Activated CD8-positive, alpha-beta memory T cell treated with anti-CD3 and anti-CD28 coated beads, Interleukin-2, amount 50 U/mL, for 1 hour (primary cell): ENCODE results near the gene CLCN7.

Source experiments
- DNase-seq: peaks from one replicate; pipeline ENCODE4 v3.0.0-alpha.2; 2020; ENCODE audit errors: extremely low read depth

CLCN7 gene, protein sequence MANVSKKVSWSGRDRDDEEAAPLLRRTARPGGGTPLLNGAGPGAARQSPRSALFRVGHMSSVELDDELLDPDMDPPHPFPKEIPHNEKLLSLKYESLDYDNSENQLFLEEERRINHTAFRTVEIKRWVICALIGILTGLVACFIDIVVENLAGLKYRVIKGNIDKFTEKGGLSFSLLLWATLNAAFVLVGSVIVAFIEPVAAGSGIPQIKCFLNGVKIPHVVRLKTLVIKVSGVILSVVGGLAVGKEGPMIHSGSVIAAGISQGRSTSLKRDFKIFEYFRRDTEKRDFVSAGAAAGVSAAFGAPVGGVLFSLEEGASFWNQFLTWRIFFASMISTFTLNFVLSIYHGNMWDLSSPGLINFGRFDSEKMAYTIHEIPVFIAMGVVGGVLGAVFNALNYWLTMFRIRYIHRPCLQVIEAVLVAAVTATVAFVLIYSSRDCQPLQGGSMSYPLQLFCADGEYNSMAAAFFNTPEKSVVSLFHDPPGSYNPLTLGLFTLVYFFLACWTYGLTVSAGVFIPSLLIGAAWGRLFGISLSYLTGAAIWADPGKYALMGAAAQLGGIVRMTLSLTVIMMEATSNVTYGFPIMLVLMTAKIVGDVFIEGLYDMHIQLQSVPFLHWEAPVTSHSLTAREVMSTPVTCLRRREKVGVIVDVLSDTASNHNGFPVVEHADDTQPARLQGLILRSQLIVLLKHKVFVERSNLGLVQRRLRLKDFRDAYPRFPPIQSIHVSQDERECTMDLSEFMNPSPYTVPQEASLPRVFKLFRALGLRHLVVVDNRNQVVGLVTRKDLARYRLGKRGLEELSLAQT

DNA sequence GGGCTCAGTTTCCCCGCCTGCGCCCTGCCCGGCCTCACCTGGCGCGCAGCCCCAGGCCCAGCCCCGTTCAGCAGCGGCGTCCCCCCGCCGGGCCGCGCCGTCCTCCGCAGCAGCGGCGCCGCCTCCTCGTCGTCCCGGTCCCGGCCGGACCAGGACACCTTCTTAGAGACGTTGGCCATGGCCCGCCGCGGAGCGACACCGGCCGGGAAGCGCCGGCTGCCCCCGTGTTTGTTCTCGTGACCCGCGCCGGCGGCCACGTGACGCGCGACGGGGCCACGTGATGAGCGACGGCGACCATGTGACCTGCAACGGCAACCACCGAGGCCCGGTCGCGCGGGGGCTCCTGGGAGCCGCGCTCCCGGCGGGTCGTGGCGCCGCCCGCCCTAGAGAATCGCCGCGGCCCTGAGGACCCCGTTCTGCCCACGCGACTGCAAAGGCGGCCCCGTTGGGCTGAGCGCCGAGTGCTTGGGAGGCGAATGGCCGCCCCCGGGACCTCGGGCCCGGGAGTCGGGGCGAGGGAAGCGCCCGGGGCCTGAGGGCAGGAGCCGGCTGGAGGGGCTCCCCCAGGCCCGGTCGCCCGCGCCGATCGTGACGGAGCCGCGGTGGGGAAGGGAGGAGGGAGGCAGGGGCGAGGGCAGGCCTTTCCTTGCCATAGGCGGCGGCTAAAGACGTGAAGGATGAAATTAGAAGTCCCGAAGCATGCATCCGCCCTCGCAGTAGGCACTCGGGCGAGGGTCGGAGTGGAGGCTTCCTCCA, at the start of gene CLCN7:
Gene CLCN7 (minus strand): TSS at position 233 of the 756 bp plus-strand sequence. CDS start 54 bp downstream, at position 179.
- peak; percentile 28 for DNase-seq

DNA sequence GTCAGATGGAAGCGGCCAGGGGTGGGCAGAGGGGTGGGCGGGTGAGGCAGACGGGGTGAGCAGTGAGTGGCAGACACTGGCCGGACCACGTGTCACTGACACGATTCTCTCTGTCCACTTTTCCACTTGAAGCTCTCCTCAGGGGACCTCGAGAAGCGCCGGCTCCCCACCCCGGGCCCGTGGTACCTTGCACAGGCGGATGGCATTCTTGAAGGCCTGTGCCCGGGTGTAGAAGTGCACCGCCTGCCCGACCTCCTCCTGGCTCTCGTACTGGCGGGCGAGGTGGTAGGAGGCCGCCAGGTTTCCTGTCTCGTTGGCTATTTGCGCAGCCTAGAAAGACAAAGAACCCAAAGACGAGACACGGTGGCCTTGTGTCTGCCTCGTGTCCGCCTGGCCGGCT, 49.5 kb upstream of the CLCN7 start:
- no peak for DNase-seq

DNA sequence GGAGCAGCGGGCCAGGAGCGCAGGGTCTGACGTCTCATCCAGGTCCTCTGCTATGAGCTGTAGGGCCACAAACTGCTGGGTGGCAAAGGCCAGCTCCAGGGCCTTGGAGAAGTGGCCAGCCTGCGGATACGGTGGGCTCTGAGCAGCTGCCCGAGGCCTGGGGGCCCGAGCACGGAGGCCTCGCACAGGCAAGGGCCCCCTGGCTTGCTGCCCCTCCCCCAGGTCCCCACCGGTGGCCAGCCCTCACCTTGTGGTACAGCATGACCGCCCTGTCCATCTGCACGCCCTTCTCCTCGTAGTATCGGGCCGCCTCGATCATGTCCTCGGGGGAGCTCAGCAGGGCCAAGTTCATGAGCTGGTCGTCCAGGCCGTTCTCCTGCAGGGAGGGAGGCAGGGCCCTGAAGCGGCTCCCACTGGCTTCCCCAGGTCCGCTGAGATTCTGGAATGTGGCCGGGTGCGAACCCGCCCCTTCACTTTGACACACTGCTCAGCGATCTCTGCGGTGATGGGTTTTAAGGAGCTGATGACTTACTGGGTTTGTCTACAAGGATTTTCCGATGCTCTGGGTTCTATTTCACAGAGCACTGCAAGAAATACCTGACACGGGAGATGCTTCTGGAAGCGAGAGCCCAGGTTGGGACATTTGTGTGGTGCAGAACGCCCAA, 48.9 kb upstream of the CLCN7 start:
- no peak for DNase-seq

DNA sequence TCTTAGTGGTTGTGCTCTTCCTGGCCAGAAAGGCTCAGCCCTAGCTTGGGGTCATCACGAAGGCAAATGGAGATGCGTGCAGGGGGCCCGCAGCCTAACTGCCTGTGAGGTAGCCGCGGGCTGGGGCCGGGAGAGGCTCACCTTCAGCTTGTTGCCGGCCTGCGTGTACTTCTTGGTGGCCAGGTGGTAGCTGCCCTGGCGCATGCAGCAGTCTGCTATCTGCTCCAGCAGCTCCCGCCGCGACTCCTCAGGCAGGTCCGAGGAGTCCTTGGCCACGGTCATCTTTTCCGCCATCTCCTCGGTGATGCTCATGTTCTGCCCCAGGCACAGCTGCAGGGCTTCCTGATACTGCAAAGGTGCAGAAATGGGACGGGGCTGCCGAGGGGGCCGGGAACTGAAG, 45.6 kb upstream of the CLCN7 start:
- no peak for DNase-seq

DNA sequence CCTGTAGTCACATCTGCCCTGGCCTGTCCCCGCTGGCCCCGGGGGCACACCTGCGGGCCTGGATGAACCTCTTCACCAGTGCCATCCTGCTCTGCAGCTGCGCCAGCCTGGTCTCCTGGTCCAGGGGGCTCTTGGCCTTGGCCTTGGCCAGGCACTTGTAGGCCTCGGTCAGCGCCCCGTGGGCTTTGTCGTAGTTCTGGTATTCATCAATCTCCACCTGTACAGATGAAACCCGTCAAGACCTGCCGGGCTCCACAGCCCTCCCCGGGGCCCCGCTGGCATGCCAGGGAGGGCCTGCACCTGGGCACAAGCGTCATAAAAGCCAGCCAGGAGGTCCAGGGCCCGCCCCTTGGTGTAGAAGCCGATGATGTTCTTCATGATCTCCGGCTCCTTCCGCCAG, 45.0 kb upstream of the CLCN7 start:
- DNase-seq = no peak

DNA sequence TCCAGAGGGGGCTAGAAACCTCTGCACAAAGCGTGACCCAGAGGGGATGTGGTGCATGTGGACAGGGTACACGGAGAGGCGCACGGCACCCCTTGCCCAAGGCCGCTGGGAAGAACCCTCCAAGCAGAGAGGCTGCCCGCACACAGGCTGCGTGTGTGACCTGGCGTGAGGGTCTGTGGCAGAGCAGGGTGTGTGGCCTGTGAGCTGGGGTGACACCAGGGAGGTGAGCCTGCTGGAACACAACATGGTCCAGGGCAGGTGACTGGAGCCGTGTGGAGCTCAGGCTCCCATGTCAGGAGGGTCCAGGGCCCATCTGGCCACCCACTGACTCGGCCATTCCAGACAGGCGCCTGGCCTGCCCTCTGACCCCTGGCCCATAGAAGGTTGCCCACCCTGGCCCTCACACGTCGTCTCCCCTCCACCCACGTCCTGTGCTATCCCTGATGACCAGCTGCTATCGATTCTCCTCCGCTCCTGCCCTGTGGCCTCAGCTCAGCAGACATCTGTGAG, 43.9 kb upstream of the CLCN7 start:
- DNase-seq = no peak

DNA sequence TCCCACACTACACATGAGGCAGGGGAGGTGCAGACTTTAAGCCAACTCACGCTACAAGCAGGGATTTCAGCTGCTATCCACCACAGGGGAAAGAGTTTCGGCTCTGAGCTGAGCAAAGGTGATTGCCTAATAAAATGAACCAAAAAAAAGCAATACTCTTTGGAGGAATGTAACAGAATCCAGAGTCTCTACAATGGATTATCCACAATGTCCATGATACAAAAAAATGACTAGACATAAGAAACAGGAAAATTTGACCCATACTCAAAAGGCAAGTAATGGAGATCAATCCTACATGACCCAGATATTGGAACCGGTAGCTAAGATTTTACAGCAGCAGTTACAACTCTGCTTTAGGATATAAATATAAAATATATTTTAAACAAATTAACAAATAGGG, 39.7 kb upstream of the CLCN7 start:
- DNase-seq = no peak

DNA sequence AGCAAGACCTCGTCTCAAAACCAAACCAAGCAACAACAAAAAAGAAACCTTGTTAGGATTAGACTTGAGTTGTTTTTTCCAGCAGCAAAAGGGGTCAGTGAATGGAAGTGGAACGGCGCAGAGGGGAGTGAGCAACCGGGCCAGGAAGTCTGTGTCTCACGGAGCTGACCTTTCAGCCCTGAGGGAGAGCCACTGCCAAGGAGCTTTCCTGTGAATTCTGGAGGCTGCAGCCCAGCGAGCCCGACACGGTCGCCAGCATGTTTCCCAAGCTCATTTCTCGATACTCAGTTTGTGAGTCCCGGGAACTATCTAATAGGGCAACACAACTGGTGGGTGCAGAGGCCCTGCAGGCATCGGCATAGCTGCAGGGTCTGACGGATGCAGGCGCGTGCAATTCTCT, 37.9 kb upstream of the CLCN7 start:
- no peak for DNase-seq

DNA sequence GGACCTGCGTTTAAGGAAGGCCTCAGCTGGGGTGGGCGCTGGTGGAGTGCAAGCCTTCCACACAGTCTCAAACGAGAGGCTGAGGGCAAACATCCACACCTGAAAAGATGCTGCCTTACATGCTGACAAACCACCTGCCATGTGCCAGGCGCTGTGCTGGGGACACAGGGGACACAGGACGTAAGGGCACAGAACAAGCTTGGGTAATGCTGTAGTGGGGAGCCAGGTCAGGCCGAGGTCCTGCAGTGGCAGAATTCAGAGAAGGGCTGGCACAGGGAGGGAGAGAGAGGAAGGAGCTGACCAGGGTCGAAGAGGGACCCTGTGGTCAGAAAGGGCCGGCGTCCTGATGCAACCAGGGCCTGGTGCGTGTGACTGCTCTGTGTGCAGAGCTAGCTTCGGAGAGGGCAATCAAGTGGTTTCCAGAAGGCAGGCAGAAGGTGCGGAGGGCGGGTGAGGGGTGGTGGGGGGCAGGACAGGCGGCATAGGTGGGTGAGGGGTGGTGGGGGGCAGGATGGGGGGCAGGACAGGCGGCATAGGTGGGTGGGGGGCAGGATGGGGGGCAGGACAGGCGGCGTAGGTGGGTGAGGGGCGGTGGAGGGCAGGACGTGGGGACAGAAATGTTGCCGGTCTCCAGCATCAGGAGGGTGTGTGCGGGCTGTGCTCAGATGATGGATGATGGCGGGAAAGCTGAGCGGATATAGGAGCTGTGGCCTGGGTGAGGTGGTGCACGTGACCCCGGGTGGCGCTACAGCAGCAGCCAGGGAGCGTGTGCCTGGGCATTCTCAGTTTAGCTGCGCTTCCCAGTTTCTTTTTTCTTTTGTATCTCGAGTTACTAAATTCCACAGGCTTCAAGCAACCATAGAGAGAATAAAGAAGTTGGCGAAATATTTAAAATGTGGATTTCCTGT, 37.1 kb upstream of the CLCN7 start:
- no peak for DNase-seq

DNA sequence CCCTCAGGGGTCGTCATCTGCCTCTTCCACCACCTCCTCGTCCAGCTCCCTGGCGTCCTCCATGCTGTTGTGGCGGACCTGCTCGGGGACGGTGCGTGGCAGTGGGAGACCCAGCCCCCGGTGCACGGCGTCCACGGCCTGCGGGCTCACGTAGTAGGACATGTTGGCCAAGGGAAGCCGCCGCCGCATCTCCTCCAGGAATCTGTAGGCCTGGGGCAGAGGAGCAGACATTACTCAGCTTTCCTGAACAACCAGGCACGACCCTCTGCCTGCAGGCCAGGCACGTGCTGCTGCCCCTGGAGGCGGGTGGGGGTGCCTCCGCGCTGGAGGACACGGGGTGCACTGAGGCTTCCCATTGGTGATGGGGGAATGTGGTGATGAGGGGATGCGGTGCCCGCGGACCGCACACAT, 36.1 kb upstream of the CLCN7 start:
- DNase-seq = no peak

DNA sequence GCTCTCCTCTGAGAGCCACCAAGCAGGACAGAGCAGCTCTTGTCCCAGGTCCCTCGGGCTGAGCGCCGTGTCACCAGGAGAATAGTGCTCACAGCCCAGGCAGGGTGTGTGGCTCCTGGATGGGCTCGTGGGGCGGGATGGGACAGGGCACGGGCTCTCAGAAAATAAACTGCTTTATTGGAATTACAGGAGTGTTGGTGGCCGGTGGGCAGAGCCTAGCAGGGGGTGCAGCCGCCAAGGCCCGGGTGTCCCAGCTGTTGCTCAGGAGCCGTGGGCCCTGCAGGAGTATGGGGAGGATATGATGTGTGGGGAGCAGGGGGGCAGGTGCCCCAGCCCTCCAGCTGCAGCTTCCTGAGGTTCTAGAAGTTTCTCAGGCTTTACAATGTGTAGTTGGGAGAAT, 35.4 kb upstream of the CLCN7 start:
- DNase-seq = no peak

DNA sequence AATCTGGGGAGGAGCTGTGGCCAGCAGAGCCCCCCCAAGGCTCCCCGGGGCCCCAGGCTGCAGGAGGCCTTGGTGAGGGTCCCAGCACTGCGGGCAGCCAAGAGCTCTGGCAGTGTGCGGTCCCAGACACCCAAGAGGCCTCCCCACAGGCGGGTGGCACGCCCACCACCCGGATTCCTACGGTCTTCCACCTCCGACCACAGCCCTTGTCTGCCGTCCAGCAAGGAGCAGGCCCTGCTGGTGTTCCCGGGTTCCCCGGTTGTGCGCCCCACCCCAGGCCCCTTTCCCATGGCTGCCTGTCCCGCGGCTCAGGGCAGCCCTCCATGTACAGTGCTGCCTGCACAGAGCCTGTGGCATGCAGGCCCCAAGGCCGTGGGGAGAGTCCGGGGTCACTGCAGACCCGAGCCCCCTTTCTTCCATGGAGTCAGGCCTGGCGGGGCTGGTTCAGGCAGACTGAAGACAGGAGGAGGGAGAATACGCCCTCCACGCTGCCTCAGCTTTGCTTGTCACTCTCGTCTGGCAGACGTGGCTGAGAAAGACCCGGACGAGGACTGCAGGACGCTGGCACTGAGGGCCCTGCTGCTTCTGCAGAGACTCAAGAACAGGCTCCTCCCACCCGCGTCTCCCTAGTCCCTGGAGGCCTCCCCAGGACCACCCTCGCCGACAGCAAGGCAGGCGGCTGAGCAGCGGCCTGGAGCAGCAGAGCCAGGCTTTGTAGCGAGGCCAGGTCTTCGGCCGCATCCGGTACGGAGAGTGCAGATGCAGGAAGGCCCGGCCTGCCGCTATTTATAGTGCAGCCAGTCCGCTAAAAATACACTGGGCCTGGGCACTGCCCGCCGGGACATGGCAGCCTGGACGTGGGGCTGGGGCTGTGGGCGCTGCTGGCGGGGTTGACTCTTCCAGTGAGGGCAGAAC, 34.7 kb upstream of the CLCN7 start:
- no peak for DNase-seq

DNA sequence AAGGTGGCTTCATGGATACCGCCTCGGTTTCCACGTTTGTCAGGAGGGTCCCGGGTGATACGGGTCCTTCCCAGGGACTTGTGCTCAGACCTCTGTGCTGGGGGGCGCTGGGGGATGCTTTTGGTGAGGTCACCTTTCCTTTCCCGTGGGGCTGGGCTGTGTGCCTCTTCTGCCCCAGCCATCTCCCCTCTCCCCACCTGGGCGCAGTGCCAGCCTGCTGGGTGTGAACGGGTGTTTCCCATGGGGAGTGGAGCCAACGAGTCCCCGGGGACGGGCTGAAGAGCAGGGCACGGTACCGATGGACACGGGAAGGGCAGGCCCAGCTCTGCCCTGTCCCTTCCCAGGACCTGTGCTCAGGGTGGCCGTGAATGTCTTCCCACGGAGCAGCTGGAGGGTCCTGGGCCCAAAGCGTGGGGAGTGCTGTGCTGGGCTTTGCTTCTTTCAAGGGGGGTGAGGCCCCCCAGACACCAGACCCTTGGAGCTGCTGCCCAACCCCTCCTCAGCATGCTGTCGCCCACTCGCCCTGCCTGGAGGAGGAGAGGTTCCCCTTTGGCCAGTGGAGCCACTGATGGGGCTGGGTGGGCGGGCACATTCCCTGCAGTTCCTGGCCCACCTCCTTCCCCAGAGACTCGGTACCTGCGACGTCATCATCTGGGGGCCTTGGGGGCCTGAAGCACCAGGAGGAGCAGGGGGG, 33.8 kb upstream of the CLCN7 start:
- DNase-seq = no peak

DNA sequence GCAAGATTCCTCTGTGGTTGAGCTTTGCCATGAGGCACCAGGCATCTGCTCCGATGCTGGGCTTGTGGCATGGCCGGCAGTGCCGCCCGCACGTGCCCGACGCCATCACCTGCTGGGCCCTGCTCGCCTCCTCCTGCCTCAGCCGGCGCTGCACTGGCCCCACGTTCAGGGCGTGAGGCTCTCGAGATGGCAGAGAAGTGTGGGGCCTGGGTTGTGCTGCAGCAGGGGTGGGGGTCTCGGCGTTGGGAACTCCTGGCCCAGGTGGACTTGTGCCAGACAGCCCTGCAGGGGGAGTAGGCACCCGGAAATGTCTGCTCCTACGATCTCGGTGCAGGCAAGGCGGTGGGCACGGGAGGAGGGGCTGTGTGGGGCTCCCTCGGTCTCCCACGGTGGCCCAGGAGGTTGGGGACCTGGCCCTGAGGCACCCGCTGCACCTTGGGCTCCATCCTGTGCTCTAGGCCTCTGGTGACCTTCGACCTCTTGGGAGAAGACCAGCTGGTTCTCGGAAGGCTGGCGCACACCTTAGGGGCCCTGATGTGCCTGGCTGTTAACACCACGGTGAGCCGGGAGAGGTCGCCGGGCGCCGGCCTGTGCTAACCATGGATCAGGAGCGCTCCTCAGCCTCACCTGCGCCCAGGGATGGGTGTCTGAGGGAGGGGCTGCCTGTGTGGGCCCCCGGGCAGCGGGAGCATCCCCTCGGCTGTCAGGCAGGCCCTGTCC, 31.8 kb upstream of the CLCN7 start:
- no peak for DNase-seq

DNA sequence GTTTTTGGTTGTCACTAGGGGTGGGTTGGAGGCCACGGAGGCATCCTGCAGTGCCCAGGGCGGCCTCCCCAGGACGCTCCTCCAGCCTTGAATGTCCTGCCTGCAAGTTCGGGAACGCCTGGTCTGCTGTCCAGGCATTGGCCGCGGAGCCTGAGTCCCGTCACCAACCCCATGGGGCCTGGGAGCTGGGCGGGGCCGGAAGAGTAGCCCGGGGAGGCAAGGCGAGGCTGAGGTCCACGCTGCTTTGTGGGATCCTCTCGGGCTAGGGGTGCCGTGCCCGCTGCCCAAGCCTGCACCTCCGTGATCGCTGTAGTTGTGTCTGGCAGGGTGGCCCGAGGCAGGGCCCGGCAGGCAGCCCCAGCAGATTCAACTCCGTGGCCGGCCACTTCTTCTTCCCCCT, 31.1 kb upstream of the CLCN7 start:
- no peak for DNase-seq

DNA sequence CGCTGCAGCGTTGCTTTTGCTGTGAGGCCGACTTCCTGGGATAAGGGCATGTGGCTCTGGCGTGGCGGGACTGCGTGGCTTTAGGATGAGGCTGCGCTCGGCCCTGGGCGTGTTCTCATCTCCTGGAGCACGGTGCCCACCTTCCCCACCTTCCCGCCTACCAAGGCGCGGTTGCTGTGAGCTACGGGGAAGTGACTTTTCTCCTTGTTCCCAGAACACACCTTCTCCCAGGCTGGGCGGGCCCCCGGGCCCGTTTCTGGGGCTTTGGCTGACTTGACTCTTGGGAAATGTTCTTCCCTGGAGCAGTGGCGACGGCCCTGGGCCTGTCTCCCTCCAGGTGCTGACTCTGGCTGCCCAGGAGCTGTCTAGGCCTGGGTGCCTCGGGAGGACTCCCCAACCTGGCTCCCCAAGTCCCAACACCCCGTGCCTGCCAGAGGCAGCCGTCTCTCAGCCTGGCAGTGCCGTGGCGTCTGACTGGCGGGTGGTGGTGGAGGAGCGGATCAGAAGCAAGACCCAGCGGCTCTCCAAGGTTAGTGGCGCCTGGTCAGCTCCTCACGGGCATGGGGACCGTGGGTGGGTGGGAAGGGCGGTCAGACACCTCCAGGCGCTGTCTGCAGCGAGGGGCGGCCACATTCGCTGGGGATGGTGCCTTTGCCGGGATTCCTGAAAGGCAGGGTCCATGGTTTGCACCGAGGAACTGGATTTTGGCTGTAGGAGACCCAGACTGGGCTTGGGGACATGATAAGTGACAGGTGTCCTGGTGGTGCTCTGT, 30.4 kb upstream of the CLCN7 start:
- DNase-seq = no peak
